Measurements from ENCODE around the gene IGSF21.
A peak's percentile ranks its signal among the peaks of the same experiment; 100 is the strongest.

The IGSF21 gene

DNA sequence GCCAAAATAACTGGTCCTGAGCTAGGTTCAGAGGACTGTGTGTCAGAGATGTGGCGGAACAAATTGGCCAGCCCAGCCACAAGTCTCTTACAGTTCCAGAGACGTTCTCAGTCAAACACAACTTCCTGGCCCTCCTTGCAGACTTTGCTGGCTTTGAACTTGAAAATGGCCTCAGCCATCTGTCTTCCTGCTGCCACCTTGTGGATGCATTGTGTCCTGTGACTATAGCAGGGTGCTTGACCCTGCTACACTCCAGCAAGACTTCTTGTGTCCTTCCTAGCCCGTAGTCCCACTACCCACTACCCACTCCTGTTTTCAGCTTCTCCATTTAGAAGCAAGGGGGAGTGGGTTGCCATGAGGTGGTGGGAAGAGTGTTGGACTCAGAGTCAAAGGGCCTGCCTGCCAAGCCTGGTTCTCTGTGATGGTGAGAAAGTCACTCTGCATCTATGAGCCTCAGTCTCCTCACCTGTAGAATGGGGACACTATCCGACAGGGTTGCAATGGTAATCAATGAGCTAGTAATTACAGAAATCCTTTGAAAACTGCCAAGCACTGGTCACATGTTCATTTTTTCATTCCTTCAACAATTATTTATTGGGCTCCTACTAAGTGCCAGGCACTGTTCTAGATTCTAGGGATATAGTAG is 109.9 kb downstream of the IGSF21 start:
- TF ChIP-seq, protein P1, sequence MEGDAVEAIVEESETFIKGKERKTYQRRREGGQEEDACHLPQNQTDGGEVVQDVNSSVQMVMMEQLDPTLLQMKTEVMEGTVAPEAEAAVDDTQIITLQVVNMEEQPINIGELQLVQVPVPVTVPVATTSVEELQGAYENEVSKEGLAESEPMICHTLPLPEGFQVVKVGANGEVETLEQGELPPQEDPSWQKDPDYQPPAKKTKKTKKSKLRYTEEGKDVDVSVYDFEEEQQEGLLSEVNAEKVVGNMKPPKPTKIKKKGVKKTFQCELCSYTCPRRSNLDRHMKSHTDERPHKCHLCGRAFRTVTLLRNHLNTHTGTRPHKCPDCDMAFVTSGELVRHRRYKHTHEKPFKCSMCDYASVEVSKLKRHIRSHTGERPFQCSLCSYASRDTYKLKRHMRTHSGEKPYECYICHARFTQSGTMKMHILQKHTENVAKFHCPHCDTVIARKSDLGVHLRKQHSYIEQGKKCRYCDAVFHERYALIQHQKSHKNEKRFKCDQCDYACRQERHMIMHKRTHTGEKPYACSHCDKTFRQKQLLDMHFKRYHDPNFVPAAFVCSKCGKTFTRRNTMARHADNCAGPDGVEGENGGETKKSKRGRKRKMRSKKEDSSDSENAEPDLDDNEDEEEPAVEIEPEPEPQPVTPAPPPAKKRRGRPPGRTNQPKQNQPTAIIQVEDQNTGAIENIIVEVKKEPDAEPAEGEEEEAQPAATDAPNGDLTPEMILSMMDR (IDR thresholded peaks at IDR 0.05; ENCODE audit: low read length, missing control alignments): peak; percentile 9
- H3K4me3 ChIP-seq (replicated peaks; ENCODE audit: low read depth, low read length): no peak overlapping the region
- DNase-seq (ENCODE audit: low read depth): no peak

DNA sequence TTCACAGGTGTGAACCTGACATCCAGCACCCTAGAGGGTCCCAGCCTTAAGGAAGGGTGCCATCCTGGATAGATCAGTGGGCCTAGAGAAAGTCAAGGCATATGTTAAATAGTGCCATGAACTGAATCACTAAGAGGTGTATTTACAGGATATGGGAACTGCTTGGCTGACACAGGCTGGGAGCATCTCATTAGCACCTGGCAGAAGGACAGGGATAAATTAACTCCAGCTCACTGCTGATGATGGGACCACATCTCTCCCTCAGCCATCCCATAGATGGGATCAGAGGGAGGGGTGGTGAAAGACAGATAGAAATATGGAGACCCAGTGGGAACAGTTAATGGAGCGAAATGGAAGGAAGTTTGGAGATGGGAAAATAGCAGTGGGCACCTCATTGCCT is 122.0 kb downstream of the IGSF21 start:
- TF ChIP-seq, protein P1 (IDR thresholded peaks at IDR 0.05; ENCODE audit: low read length, missing control alignments): no peak
- DNase-seq (ENCODE audit: low read depth): no peak
- H3K4me3 ChIP-seq (replicated peaks; ENCODE audit: low read depth, low read length): no peak overlapping the region

DNA sequence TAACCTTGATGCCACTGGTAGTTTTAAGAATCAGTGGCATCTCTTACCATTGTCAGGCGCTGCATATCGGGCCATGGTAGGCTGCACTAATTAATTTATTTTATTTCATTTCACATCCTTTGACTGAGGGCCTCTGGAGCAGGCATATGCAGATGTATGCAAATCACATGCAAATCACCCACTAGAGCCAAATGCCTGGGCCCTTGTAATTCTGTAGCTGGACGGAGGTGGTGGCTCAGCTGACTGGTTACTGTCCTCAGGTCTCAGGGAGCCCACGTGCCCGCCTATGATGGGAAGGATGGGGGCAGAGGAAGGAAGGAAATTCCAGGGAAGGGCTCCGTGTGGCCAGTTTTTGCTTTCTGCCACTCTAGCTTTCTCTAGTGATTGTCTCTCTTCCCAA is 122.7 kb downstream of the IGSF21 start:
- TF ChIP-seq, protein P1 (IDR thresholded peaks at IDR 0.05; ENCODE audit: low read length, missing control alignments): no peak
- DNase-seq (ENCODE audit: low read depth): no peak

DNA sequence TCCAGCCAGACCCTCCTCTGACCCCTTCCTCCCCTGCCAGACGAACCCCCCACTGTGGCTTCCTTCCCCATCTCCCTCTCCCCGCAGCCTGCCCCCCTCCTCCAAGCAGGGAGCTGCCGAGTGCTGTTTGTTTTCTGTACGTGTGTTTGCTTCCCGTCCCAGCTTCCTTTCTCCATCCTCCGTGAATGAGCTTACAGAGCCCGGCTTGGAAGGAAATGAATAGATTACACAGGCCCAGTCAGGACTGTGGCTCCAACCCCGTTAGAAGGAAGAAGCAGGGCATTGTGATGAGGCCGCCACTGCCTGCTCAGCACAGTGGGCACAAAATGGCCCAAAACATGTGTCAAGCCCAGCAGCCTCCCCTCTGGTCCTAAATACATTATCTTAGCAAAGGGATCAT is 123.2 kb downstream of the IGSF21 start:
- TF ChIP-seq, protein P1 (IDR thresholded peaks at IDR 0.05; ENCODE audit: low read length, missing control alignments): no peak
- no peak for DNase-seq (ENCODE audit: low read depth)
- no peak overlapping the region for H3K4me3 ChIP-seq (replicated peaks; ENCODE audit: low read depth, low read length)

More for the DNA sequence above, 122.7 kb downstream of the IGSF21 start:
- H3K4me3 ChIP-seq (replicated peaks; ENCODE audit: low read depth, low read length): no peak overlapping the region

DNA sequence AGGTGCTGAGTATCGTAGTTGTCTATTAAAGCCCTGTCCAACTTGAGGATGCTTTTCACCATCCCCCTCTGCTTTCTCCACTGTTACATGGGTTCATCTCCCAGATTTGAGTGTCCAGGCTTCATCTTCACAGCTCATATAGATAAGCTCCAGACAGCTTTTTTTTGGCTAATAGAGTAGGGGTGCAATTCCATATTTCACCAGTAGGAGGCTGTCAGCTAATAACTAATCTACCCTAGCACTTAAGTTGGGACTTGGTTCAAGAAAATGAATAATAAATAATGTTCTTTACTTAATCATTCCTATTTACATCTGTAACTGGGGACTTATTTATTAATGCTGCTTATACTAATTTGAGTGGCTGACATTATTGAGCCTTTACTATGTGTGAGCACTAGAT is 124.5 kb downstream of the IGSF21 start:
- no peak for DNase-seq (ENCODE audit: low read depth)
- TF ChIP-seq, protein P1 (IDR thresholded peaks at IDR 0.05; ENCODE audit: low read length, missing control alignments): peak; percentile 30
- no peak overlapping the region for H3K4me3 ChIP-seq (replicated peaks; ENCODE audit: low read depth, low read length)

DNA sequence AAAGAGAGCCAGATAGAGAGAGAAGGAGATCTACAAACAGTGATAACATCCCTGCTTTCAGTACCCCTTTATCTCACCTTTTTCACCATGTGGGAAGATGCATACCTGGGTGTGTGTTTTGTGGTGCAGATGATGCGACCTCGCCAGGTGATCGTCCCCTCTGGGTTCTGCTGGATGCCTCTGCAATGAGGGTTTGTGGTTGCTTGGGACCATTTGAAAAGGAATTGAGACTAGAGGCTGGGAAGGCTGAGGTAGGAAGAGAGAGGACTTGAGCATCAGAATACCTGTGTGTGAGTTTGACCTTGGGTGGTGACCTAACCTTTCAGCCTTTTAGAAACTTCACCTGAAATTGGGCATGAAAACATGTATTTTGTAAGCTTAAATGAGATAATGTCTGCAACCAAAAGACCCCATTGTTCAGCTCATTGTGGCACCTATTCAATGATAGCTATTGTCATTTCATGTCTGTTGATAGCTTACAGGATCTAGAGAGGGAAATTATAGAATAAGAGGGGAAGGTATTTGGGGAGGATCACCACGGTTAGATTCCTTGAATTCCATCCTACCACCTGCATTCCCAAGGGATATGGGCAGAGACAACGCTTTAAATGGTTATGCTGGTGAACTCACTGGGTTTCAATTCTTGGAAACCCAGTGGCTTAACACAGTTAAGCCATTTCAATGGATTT is 125.7 kb downstream of the IGSF21 start:
- H3K4me3 ChIP-seq (replicated peaks; ENCODE audit: low read depth, low read length): no peak overlapping the region
- no peak for DNase-seq (ENCODE audit: low read depth)
- TF ChIP-seq, protein P1 (IDR thresholded peaks at IDR 0.05; ENCODE audit: low read length, missing control alignments): no peak

Data from fibroblast of pulmonary artery (primary cell).